Large intestine (tissue), 3 donors: ENCODE data around the gene ZNF652. TPM values are rescaled to one million over a fixed set of nuclear protein-coding genes. Genes with fewer than 3 reads are reported as not detected.

Source experiments
- DNase-seq, 2 donors: peaks; one replicate each; pipeline versions ENCODE4 v3.0.0 to v3.0.0-alpha.2; 2013
- H3K27ac ChIP-seq: one replicate; pipeline ENCODE4 v1.5.1; 2013; ENCODE audit warnings: low read length
- H3K27me3 ChIP-seq: 2 replicates; pipeline ENCODE4 v1.6.1; 2013; ENCODE audit warnings: low read length; ENCODE audit not compliant: control insufficient read depth, insufficient read depth
- H3K36me3 ChIP-seq: 2 replicates; pipeline ENCODE4 v1.6.1; 2013; ENCODE audit warnings: low read length; ENCODE audit not compliant: control insufficient read depth, insufficient read depth
- H3K4me1 ChIP-seq: one replicate; pipeline ENCODE4 v1.6.1; 2013; ENCODE audit warnings: low read length; ENCODE audit not compliant: control insufficient read depth, insufficient read depth
- H3K4me3 ChIP-seq: one replicate; pipeline ENCODE4 v1.5.1; 2013; ENCODE audit warnings: low read length
- H3K9me3 ChIP-seq: one replicate; pipeline ENCODE4 v1.6.1; 2013; ENCODE audit warnings: mild to moderate bottlenecking, low read depth, low read length, moderate library complexity; ENCODE audit not compliant: control insufficient read depth
- whole genome bisulfite sequencing: methylation state at CpG from one replicate; pipeline ENCODE4 v1.1.5; 2013; ENCODE audit warnings: low lambda C conversion rate; ENCODE audit not compliant: insufficient coverage; 5-methylcytosine and 5-hydroxymethylcytosine counted together
- polyA plus RNA-seq: library from polyadenylated mRNA; unstranded; fragments of 120-200 nt; gene quantifications from one replicate; pipeline ENCODE4 v1.2.1, GENCODE V29; 2013

ZNF652 gene
- polyA plus RNA-seq, 1 donor = 20.1 TPM

DNA sequence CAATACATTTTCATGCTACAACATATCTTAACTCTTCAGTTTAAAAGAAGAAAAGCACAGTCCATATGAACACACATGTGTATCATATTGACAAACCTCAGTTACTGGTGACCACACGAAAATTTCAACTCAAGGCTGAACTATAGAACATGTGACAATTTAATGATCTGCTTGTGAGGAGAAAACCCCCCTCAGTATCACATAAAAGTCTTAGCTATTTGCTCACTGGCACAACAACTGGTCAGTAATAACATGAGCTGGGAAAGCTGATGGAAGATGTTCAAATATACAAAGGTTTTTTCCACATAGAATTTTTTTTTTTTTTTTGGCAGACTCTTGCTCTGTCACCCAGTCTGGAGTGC lies 19.5 kb downstream of the ZNF652 start:
- no peak overlapping the region for H3K4me3 ChIP-seq
- no peak for DNase-seq
- H3K27me3 ChIP-seq = no peaks in the 10 kb centered on the region
- H3K4me1 ChIP-seq = no peaks in the 10 kb centered on the region
- H3K27ac ChIP-seq = no peak overlapping the region
- no CpG with 5 or more reads among the region's 1 CpG for WGBS
- H3K9me3 ChIP-seq = no peaks in the 10 kb centered on the region
- H3K36me3 ChIP-seq = no peaks in the 10 kb centered on the region

- Histone ChIP-seq H3K27ac (no peak overlapping the region), H3K4me1 (no peaks in the 10 kb centered on the region), H3K9me3 (no peaks in the 10 kb centered on the region), H3K27me3 (no peaks in the 10 kb centered on the region), H3K36me3 (no peaks in the 10 kb centered on the region), H3K4me3 (no peak overlapping the region)
- 75% methylated on average over 1 of the region's 5 CpGs for WGBS
- DNase-seq = no peak
Measured at GRCh38 chr17:49341356-49341755, 20.7 kb downstream of the ZNF652 start.

DNA sequence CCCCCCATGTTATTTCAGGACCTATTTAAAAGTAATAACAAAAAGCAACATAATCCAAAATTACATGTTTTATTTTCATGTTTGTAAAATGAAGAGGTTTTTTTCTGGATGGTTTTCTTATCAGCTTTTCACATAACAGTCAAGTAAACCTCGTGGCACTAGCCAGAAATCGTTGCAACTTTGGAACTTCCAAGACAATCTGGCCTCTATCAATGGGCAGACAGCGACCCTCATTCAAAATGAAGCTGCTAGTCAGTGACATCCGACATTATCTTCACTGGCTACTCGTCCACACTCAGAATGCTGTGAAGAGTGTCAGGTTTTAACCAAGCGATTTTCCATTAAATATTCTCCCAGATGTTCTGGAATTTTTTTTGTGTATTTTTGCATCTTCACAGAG lies 22.7 kb downstream of the ZNF652 start:
- WGBS = 80% methylated on average over 3 of the region's 6 CpGs
- no peak for DNase-seq
- no peaks in the 10 kb centered on the region for H3K4me1 ChIP-seq
- H3K36me3 ChIP-seq = no peaks in the 10 kb centered on the region
- H3K27me3 ChIP-seq = no peaks in the 10 kb centered on the region
- H3K4me3 ChIP-seq = no peak overlapping the region
- no peaks in the 10 kb centered on the region for H3K9me3 ChIP-seq
- H3K27ac ChIP-seq = no peak overlapping the region

DNA sequence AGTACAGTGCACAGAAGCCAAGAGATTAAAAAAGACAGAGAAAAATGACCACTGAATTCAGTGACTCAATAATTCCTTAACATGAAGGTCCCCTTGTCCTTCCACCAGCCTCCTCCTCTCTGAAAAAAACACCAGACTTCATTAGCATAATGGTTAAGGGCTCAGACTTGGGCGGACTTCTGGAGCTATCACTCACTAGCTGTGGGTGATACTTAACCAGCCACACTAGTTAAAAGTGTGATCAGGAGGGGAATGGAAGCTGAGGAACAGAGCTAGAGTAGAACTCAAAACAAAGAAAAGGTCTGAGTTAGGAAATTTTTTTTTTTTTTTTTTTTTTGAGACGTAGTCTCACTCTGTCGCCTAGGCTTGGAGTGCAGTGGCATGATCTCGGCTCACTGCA lies 23.2 kb downstream of the ZNF652 start:
- no peak for DNase-seq
- Histone ChIP-seq H3K9me3 (no peaks in the 10 kb centered on the region), H3K36me3 (no peaks in the 10 kb centered on the region), H3K27ac (no peak overlapping the region), H3K27me3 (no peaks in the 10 kb centered on the region), H3K4me3 (no peak overlapping the region), H3K4me1 (no peaks in the 10 kb centered on the region)
- WGBS = 92% methylated on average over 2 of the region's 4 CpGs

GRCh38 chr17:49337884-49338283 lies 24.2 kb downstream of the ZNF652 start:
- no peak overlapping the region for H3K27ac ChIP-seq
- no peaks in the 10 kb centered on the region for H3K9me3 ChIP-seq
- WGBS = no CpG with 5 or more reads among the region's 8 CpGs
- no peak overlapping the region for H3K4me3 ChIP-seq
- no peaks in the 10 kb centered on the region for H3K27me3 ChIP-seq
- H3K4me1 ChIP-seq = no peaks in the 10 kb centered on the region
- no peaks in the 10 kb centered on the region for H3K36me3 ChIP-seq
- DNase-seq = no peak

DNA sequence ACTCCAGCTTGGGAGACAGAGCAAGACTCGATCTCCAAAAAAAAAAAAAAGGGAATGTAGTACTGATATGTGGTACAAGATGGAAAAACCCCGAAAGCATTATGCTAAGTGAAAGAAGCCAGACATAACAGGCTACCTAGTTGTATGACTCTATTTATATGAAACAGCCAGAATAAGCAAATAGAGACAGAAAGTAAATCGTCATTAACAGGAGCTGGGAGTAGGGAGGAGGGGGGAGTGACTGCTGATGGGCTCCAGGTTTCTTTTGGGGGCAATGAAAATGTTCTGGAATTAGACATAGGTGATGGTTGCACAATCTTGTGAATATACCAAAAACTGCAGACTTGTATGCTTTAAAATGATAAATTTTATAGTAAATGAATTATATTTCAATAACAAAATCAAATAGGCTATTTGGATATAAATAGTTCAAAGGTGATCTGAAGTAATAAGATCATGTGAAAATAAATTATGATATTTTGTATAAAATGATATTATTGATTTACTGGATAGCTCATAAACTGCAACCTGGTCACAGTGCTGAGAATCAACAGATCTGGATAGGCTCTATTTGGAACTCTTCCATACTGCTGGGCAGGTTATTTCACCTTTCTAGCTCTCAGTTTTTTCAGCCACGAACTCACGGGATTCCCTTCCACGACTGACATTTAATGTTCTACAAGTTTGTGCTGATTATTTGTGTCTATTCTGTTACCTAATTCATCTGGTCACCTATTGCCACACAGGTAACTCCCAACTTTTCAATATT lies 27.1 kb downstream of the ZNF652 start:
- H3K36me3 ChIP-seq = no peaks in the 10 kb centered on the region
- no peaks in the 10 kb centered on the region for H3K4me1 ChIP-seq
- no peaks in the 10 kb centered on the region for H3K9me3 ChIP-seq
- H3K27me3 ChIP-seq = no peaks in the 10 kb centered on the region
- H3K27ac ChIP-seq = no peak overlapping the region
- 83% methylated on average over 1 of the region's 6 CpGs for WGBS
- DNase-seq = no peak
- H3K4me3 ChIP-seq = no peak overlapping the region

DNA sequence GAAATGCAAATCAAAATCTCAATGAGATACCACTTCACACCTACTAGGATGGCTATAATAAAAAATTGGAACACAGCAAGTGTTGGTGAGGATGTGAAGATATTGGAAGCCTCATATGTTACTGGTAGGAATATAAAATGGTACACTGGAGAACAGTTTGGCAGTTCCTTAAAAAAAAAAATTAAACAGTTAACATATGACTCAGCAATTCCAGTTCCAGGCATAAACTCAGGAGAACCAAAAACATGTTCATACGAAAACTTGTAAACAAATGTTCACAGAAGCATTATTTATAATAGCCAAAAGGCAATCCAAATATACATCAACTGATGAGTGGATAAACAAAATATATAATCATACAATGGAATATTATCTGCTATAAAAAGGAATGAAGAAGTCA lies 28.2 kb downstream of the ZNF652 start:
- no peak for DNase-seq
- WGBS = 100% methylated on average over 1 of the region's 1 CpG
- H3K36me3 ChIP-seq = no peaks in the 10 kb centered on the region
- H3K9me3 ChIP-seq = no peaks in the 10 kb centered on the region
- H3K27ac ChIP-seq = no peak overlapping the region
- no peaks in the 10 kb centered on the region for H3K4me1 ChIP-seq
- no peaks in the 10 kb centered on the region for H3K27me3 ChIP-seq
- H3K4me3 ChIP-seq = no peak overlapping the region

DNA sequence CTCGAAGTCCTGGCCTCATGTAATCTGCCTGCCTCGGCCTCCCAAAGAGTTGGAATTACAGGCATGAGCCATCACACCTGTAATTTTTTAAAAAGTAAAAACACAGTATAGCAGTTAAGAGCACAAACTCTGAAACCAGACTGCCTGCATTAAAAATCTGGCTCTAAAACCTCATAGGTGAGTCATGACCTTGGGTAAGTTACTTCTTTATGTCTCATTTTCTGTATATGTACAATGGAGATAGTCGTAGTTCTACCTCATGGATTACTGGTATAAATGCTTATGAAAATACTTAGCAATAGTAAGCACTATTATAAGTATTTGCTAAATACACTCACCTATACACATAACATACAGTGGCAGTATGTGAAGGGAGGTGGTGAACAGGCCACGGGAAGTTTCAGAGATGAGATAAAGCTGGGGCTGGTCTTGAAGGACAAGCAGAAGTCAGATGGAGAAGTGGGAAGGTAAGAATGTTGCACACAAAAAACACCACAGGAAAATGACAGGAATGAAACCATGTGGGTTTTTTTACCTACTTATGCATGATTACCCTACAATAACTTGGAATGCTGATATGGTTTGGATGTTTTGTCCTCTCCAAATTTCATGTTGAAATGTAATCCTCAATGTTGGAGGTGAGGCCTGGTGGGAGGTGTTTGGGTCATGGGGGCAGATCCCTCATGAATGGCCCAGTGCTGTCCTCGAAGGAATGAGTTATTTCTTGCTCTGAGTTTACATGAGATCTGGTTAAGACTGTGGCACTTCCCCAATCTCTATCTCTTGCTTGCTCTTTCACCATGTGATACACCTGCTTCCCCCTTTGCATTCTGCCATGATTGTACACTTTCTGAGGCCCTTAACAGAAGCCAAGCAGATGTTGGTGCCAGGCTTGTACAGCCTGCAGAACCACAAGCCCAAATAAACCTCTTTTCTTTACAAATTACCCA lies 33.9 kb downstream of the ZNF652 start:
- no peak overlapping the region for H3K4me3 ChIP-seq
- no peaks in the 10 kb centered on the region for H3K36me3 ChIP-seq
- no peaks in the 10 kb centered on the region for H3K27me3 ChIP-seq
- no peak for DNase-seq
- no peaks in the 10 kb centered on the region for H3K4me1 ChIP-seq
- no peaks in the 10 kb centered on the region for H3K9me3 ChIP-seq
- no peak overlapping the region for H3K27ac ChIP-seq
- 80% methylated on average over 1 of the region's 5 CpGs for WGBS

- Histone ChIP-seq H3K27ac (no peak overlapping the region), H3K4me1 (no peaks in the 10 kb centered on the region), H3K9me3 (no peaks in the 10 kb centered on the region), H3K4me3 (no peak overlapping the region), H3K27me3 (no peaks in the 10 kb centered on the region), H3K36me3 (no peaks in the 10 kb centered on the region)
- no peak for DNase-seq
- WGBS = 92% methylated on average over 2 of the region's 2 CpGs
Measured at GRCh38 chr17:49325980-49326379, 36.1 kb downstream of the ZNF652 start.

GRCh38 chr17:49318435-49318965 lies 43.5 kb downstream of the ZNF652 start:
- no peak for DNase-seq
- Histone ChIP-seq H3K27ac (no peak overlapping the region), H3K9me3 (no peaks in the 10 kb centered on the region), H3K4me3 (no peak overlapping the region), H3K27me3 (no peaks in the 10 kb centered on the region), H3K4me1 (no peaks in the 10 kb centered on the region), H3K36me3 (peaks cover 14% of the 10 kb centered on the region)
- WGBS = 100% methylated on average over 1 of the region's 6 CpGs
